Right lobe of liver (tissue), 4 donors: ENCODE data around the gene EMILIN2.

Experiments
- CTCF ChIP-seq, 4 donors: fragments of 200-600 bp in 3 of 4; fragments of 450-650 bp in 1 of 4; IDR thresholded peaks; one replicate each; pipeline versions ENCODE4 v1.5.1 to v1.8.0; 2016 to 2022; ENCODE audit warnings: antibody characterized with exemption in 4 of 4, mild to moderate bottlenecking in 2 of 4
- POLR2A ChIP-seq: fragments of 450-650 bp; IDR thresholded peaks from one replicate; pipeline ENCODE4 v1.6.1; 2017; ENCODE audit warnings: antibody characterized with exemption, mild to moderate bottlenecking
- donor health status: DM: no; HTN: no; CAD: no.
- donor health status: DM: no; HTN: no; CAD: no.
- donor health status: DM: no; HTN: yes; CAD: no.

DNA sequence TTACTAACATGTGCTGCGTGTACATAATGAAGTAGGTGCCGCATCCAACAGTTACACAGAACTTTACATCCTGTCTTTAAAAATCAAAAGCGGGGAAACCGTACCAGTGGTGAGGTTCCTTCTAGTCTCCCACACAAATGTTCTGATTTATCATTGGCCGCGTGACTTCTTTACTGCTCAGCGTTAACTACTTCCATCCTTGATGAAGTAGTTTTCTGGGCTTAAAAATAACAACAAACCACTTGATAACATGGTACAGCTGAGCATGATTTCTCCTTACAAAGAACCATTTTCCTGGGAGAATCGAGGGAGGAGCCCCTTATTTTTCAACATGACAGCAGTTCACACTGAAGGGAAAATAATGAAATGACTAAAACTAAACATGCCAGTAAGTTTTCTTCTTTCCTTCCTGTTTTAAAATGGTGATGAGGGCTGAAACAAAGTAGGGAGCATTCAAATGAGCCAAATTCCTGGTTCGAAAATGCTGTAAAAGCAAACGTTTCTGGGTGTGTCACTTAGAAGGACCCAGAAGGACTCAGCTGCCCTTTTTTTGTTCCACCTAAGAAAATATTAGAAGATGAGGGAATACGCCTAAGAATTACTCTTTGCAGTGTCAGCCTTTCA, 9.9 kb downstream of the EMILIN2 start:
- TF ChIP-seq CTCF (IDR thresholded peaks at IDR 0.05) (no peak), POLR2A (no peak)
